ENCODE results near the gene RPL27A. TPM values are rescaled to one million over a fixed set of nuclear protein-coding genes. Genes with fewer than 3 reads are reported as not detected.

RPL27A gene
- total RNA-seq, 1 experiment from 2014 or later: 560 TPM

GRCh38 chr11:8640267-8640906, 42.2 kb upstream of the RPL27A start:
- POLR2A ChIA-PET (ENCODE audit: unreplicated experiment): no interaction called here
- BruUV-seq (replicated peaks): no TSS peak
- CTCF ChIA-PET: no interaction called here
- Histone ChIP-seq H2AFZ (no peak overlapping the region), H3K4me2 (no peak overlapping the region), H3K4me1 (replicated peaks; ENCODE audit: insufficient read depth) (no peaks in the 10 kb centered on the region), H3K79me2 (ENCODE audit: low read depth) (no peaks in the 10 kb centered on the region), H3F3A (ENCODE audit: insufficient read depth, low read depth) (no peaks in the 10 kb centered on the region), H4K20me1 (ENCODE audit: insufficient read depth) (no peaks in the 10 kb centered on the region), H3K27ac (no peak overlapping the region), H3K27me3 (ENCODE audit: insufficient read depth, low read depth) (no peaks in the 10 kb centered on the region), H3K36me3 (ENCODE audit: low read depth) (no peaks in the 10 kb centered on the region), H3K9me3 (ENCODE audit: insufficient read depth, low read depth) (no peaks in the 10 kb centered on the region), H3K9me2 (ENCODE audit: insufficient read depth) (no peaks in the 10 kb centered on the region), H3K4me3 (no peak overlapping the region)
- DNase-seq: no peak
- intact Hi-C loops (cut with micrococcal nuclease; ENCODE audit: unreplicated experiment): no loop called here
- TF ChIP-seq EZH2 (IDR thresholded peaks at IDR 0.05; ENCODE audit: low read depth) (no peak), CTCF (conservative IDR thresholded peaks at IDR 0.05) (no peak)

- intact Hi-C loops (cut with micrococcal nuclease; ENCODE audit: unreplicated experiment): no loop called here
- no peak overlapping the region for H2AFZ ChIP-seq
- no peak overlapping the region for H3K4me2 ChIP-seq
- H3K79me2 ChIP-seq (ENCODE audit: low read depth): no peaks in the 10 kb centered on the region
- BruUV-seq (replicated peaks): no TSS peak
- no peaks in the 10 kb centered on the region for H3K9me3 ChIP-seq (ENCODE audit: insufficient read depth, low read depth)
- TF ChIP-seq EZH2 (IDR thresholded peaks at IDR 0.05; ENCODE audit: low read depth): no peak
- TF ChIP-seq CTCF (conservative IDR thresholded peaks at IDR 0.05): no peak
- H3K27me3 ChIP-seq (ENCODE audit: insufficient read depth, low read depth): no peaks in the 10 kb centered on the region
- no peaks in the 10 kb centered on the region for H3K36me3 ChIP-seq (ENCODE audit: low read depth)
- no peak overlapping the region for H3K27ac ChIP-seq
- no peaks in the 10 kb centered on the region for H4K20me1 ChIP-seq (ENCODE audit: insufficient read depth)
- no peaks in the 10 kb centered on the region for H3K9me2 ChIP-seq (ENCODE audit: insufficient read depth)
- no peak for DNase-seq
- ChIA-PET POLR2A (ENCODE audit: unreplicated experiment) (no interaction called here), CTCF (no interaction called here)
- H3K4me3 ChIP-seq: no peak overlapping the region
- H3K4me1 ChIP-seq (replicated peaks; ENCODE audit: insufficient read depth): no peaks in the 10 kb centered on the region
- no peaks in the 10 kb centered on the region for H3F3A ChIP-seq (ENCODE audit: insufficient read depth, low read depth)
These were observed 41.3 kb upstream of the RPL27A start for GRCh38 chr11:8641332-8641731.

GRCh38 chr11:8642196-8642841, 40.3 kb upstream of the RPL27A start:
- Histone ChIP-seq H3K79me2 (ENCODE audit: low read depth) (no peaks in the 10 kb centered on the region), H2AFZ (no peak overlapping the region), H3K9me3 (ENCODE audit: insufficient read depth, low read depth) (no peaks in the 10 kb centered on the region), H3K36me3 (ENCODE audit: low read depth) (no peaks in the 10 kb centered on the region), H4K20me1 (ENCODE audit: insufficient read depth) (no peaks in the 10 kb centered on the region), H3K4me3 (no peak overlapping the region), H3K27ac (no peak overlapping the region), H3K27me3 (ENCODE audit: insufficient read depth, low read depth) (no peaks in the 10 kb centered on the region), H3K4me2 (no peak overlapping the region), H3F3A (ENCODE audit: insufficient read depth, low read depth) (no peaks in the 10 kb centered on the region), H3K9me2 (ENCODE audit: insufficient read depth) (no peaks in the 10 kb centered on the region), H3K4me1 (replicated peaks; ENCODE audit: insufficient read depth) (no peaks in the 10 kb centered on the region)
- ChIA-PET POLR2A (ENCODE audit: unreplicated experiment) (no interaction called here), CTCF (no interaction called here)
- intact Hi-C loops (cut with micrococcal nuclease; ENCODE audit: unreplicated experiment): no loop called here
- DNase-seq: no peak
- no TSS peak for BruUV-seq (replicated peaks)
- no peak for TF ChIP-seq EZH2 (IDR thresholded peaks at IDR 0.05; ENCODE audit: low read depth)
